ENCODE measurements around the gene RPS15. TPM values are rescaled to one million over a fixed set of nuclear protein-coding genes. Genes with fewer than 3 reads are reported as not detected.
A peak's percentile ranks its signal among the peaks of the same experiment; 100 is the strongest.

RPS15 gene
- 1,000 to 10,000 TPM in 4 of 12 donors, 100 to 1,000 TPM in 7, not detected in 1; 661 to 1,382 (median 915) TPM for polyA plus RNA-seq (ENCODE audit: insufficient read length in 12 of 12)
- long read RNA-seq, donor 1, transcript RPS15-209 (4 exons, 510 nt), result major isoform, 972 of 1,153 reads
- long read RNA-seq, donor 1, transcript RPS15-210 (3 exons, 873 nt), result minor isoform, 49 of 1,153 reads
- long read RNA-seq, donor 1, transcript RPS15-203 (3 exons, 570 nt), result minor isoform, 12 of 1,153 reads
- long read RNA-seq, donor 1, transcript RPS15-201 (4 exons, 534 nt), result minor isoform, 42 of 1,153 reads
- long read RNA-seq, donor 1, partial matches to known transcripts, result 14 of 1,153 reads
- long read RNA-seq, donor 1, other reads (novel, unspliced or antisense), result 58 of 1,153 reads
- long read RNA-seq, donor 2, transcript RPS15-203 (3 exons, 570 nt), result minor isoform, 41 of 900 reads
- long read RNA-seq, donor 2, transcript RPS15-201 (4 exons, 534 nt), result minor isoform, 23 of 900 reads
- long read RNA-seq, donor 2, transcript RPS15-209 (4 exons, 510 nt), result major isoform, 727 of 900 reads
- long read RNA-seq, donor 2, transcript RPS15-210 (3 exons, 873 nt), result minor isoform, 36 of 900 reads
- long read RNA-seq, donor 2, partial matches to known transcripts, result 26 of 900 reads
- long read RNA-seq, donor 2, other reads (novel, unspliced or antisense), result 40 of 900 reads
- long read RNA-seq, donor 3, transcript RPS15-209 (4 exons, 510 nt), result major isoform, 451 of 536 reads
- long read RNA-seq, donor 3, transcript RPS15-201 (4 exons, 534 nt), result minor isoform, 15 of 536 reads
- long read RNA-seq, donor 3, transcript RPS15-203 (3 exons, 570 nt), result minor isoform, 9 of 536 reads
- long read RNA-seq, donor 3, transcript RPS15-210 (3 exons, 873 nt), result minor isoform, 20 of 536 reads
- long read RNA-seq, donor 3, partial matches to known transcripts, result 11 of 536 reads
- long read RNA-seq, donor 3, other reads (novel, unspliced or antisense), result 25 of 536 reads
- long read RNA-seq, donor 4, transcript RPS15-210 (3 exons, 873 nt), result minor isoform, 28 of 499 reads
- long read RNA-seq, donor 4, transcript RPS15-209 (4 exons, 510 nt), result major isoform, 419 of 499 reads
- long read RNA-seq, donor 4, transcript RPS15-201 (4 exons, 534 nt), result minor isoform, 20 of 499 reads
- long read RNA-seq, donor 4, transcript RPS15-203 (3 exons, 570 nt), result minor isoform, 10 of 499 reads
- long read RNA-seq, donor 4, partial matches to known transcripts, result 8 of 499 reads
- long read RNA-seq, donor 4, other reads (novel, unspliced or antisense), result 6 of 499 reads
- long read RNA-seq, donor 5, transcript RPS15-203 (3 exons, 570 nt), result minor isoform, 20 of 1,031 reads
- long read RNA-seq, donor 5, transcript RPS15-210 (3 exons, 873 nt), result minor isoform, 74 of 1,031 reads
- long read RNA-seq, donor 5, transcript RPS15-201 (4 exons, 534 nt), result minor isoform, 15 of 1,031 reads
- long read RNA-seq, donor 5, transcript RPS15-209 (4 exons, 510 nt), result major isoform, 813 of 1,031 reads
- long read RNA-seq, donor 5, partial matches to known transcripts, result 17 of 1,031 reads
- long read RNA-seq, donor 5, other reads (novel, unspliced or antisense), result 82 of 1,031 reads
- long read RNA-seq, donor 6, transcript RPS15-209 (4 exons, 510 nt), result major isoform, 440 of 544 reads
- long read RNA-seq, donor 6, transcript RPS15-203 (3 exons, 570 nt), result minor isoform, 13 of 544 reads
- long read RNA-seq, donor 6, transcript RPS15-201 (4 exons, 534 nt), result minor isoform, 21 of 544 reads
- long read RNA-seq, donor 6, transcript RPS15-210 (3 exons, 873 nt), result minor isoform, 33 of 544 reads
- long read RNA-seq, donor 6, partial matches to known transcripts, result 19 of 544 reads
- long read RNA-seq, donor 6, other reads (novel, unspliced or antisense), result 16 of 544 reads
- long read RNA-seq, donor 7, transcript RPS15-210 (3 exons, 873 nt), result minor isoform, 21 of 538 reads
- long read RNA-seq, donor 7, transcript RPS15-203 (3 exons, 570 nt), result minor isoform, 7 of 538 reads
- long read RNA-seq, donor 7, transcript RPS15-209 (4 exons, 510 nt), result major isoform, 473 of 538 reads
- long read RNA-seq, donor 7, transcript RPS15-201 (4 exons, 534 nt), result minor isoform, 13 of 538 reads
- long read RNA-seq, donor 7, partial matches to known transcripts, result 5 of 538 reads
- long read RNA-seq, donor 7, other reads (novel, unspliced or antisense), result 17 of 538 reads
- long read RNA-seq, donor 8, transcript RPS15-210 (3 exons, 873 nt), result minor isoform, 52 of 1,099 reads
- long read RNA-seq, donor 8, transcript RPS15-209 (4 exons, 510 nt), result major isoform, 890 of 1,099 reads
- long read RNA-seq, donor 8, transcript RPS15-203 (3 exons, 570 nt), result minor isoform, 12 of 1,099 reads
- long read RNA-seq, donor 8, transcript RPS15-201 (4 exons, 534 nt), result minor isoform, 33 of 1,099 reads
- long read RNA-seq, donor 8, partial matches to known transcripts, result 7 of 1,099 reads
- long read RNA-seq, donor 8, other reads (novel, unspliced or antisense), result 95 of 1,099 reads
- long read RNA-seq, donor 9, transcript RPS15-201 (4 exons, 534 nt), result minor isoform, 42 of 634 reads
- long read RNA-seq, donor 9, transcript RPS15-209 (4 exons, 510 nt), result major isoform, 520 of 634 reads
- long read RNA-seq, donor 9, transcript RPS15-203 (3 exons, 570 nt), result minor isoform, 6 of 634 reads
- long read RNA-seq, donor 9, transcript RPS15-210 (3 exons, 873 nt), result minor isoform, 19 of 634 reads
- long read RNA-seq, donor 9, partial matches to known transcripts, result 9 of 634 reads
- long read RNA-seq, donor 9, other reads (novel, unspliced or antisense), result 31 of 634 reads
- long read RNA-seq, donor 10, transcript RPS15-210 (3 exons, 873 nt), result minor isoform, 26 of 957 reads
- long read RNA-seq, donor 10, transcript RPS15-201 (4 exons, 534 nt), result minor isoform, 26 of 957 reads
- long read RNA-seq, donor 10, transcript RPS15-203 (3 exons, 570 nt), result minor isoform, 16 of 957 reads
- long read RNA-seq, donor 10, transcript RPS15-209 (4 exons, 510 nt), result major isoform, 826 of 957 reads
- long read RNA-seq, donor 10, partial matches to known transcripts, result 8 of 957 reads
- long read RNA-seq, donor 10, other reads (novel, unspliced or antisense), result 48 of 957 reads
- long read RNA-seq, donor 11, transcript RPS15-203 (3 exons, 570 nt), result minor isoform, 72 of 1,352 reads
- long read RNA-seq, donor 11, transcript RPS15-201 (4 exons, 534 nt), result minor isoform, 33 of 1,352 reads
- long read RNA-seq, donor 11, transcript RPS15-209 (4 exons, 510 nt), result major isoform, 1,089 of 1,352 reads
- long read RNA-seq, donor 11, transcript RPS15-210 (3 exons, 873 nt), result minor isoform, 38 of 1,352 reads
- long read RNA-seq, donor 11, partial matches to known transcripts, result 22 of 1,352 reads
- long read RNA-seq, donor 11, other reads (novel, unspliced or antisense), result 86 of 1,352 reads

- peak; percentile 98 for DNase-seq
These were observed at the start of gene RPS15 for GRCh38 chr19:1438035-1438932. Gene RPS15 (plus strand): TSS chr19:1438396. CDS start chr19:1438426, 30 bp downstream.

DNA sequence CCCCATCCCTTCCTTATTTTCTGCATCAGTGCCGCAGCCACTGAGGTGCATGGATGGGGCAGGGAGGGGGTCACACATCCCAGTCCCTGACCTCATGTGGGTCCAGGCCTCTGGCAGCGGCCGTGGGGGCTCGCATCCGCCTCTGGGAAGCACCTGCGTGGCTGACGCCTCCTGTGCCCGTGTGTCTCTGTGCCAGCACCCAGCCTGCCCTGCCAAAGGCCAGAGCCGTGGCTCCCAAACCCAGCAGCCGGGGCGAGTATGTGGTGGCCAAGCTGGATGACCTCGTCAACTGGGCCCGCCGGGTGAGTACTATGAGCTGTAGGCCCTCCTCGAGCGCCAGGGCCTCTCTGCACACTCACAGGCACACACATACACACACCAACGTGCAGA is 49.6 kb upstream of the RPS15 start:
- DNase-seq, result no peak

DNA sequence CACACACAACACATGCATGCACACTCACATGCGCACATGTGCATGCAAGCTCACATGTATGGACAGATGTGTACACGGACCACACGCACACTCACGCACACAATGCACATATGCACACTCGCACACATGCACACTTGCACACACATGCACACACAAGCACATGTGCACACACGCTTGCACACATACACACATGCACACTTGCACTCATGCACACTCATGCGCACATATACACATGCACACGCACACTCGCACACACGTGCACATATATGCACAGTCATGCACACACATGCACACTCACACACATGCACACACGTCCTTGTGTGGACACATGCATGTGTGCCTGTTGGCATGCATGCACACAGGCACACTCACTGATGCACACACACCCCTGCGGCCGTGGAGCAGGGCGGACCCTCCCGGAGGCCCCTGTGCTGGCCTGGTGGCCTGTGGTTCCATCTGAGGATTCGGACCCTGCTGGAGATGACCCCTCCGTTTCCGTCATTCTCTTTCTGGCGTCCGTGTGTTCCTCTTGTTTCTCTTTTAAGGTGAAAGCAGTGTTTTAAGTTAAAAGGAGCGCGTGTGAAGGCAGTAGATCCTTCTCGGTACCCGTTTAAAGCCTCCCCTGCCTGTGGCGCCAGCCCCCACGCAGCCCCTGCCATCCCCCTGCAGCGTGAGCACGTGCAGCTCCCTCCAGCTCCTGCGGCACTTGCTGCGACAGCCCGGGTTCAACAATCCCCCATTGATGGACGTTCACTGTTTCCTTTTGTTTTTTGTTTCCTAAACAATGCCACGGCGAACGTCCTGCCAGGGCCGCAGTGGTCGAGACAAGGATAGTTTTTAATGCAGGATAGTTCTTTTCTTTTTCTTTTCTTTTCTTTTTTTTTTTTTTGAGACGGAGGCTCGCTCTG is 48.9 kb upstream of the RPS15 start:
- DNase-seq, result no peak

- no peak for DNase-seq
These were observed 47.2 kb upstream of the RPS15 start for GRCh38 chr19:1390890-1391423.

DNA sequence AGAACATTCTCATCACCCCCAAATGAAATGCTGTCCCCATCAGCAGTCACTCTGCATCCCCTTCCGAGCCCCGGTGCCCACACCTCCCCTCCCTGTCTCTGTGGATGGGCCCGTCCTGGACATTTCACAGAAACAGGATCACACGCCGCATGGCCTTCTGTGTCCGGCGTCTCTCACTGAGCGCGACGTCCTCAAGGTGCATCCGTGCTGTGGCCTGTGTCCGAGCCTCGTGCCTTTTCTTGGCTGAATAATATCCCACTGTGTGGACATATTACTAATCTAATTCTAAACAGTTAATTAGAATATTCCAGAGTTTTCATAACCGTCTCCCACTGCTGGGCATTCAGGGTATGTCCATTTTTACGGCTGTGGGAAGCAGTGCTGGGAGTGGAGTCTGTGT is 45.8 kb upstream of the RPS15 start:
- DNase-seq, result no peak

- DNase-seq, result no peak
These were observed 45.2 kb upstream of the RPS15 start for GRCh38 chr19:1392939-1393530.

GRCh38 chr19:1393841-1394240 is 44.4 kb upstream of the RPS15 start:
- DNase-seq, result no peak

GRCh38 chr19:1394252-1395193 is 43.7 kb upstream of the RPS15 start:
- no peak for DNase-seq

- DNase-seq, result no peak
These were observed 42.8 kb upstream of the RPS15 start for GRCh38 chr19:1395194-1396018.

DNA sequence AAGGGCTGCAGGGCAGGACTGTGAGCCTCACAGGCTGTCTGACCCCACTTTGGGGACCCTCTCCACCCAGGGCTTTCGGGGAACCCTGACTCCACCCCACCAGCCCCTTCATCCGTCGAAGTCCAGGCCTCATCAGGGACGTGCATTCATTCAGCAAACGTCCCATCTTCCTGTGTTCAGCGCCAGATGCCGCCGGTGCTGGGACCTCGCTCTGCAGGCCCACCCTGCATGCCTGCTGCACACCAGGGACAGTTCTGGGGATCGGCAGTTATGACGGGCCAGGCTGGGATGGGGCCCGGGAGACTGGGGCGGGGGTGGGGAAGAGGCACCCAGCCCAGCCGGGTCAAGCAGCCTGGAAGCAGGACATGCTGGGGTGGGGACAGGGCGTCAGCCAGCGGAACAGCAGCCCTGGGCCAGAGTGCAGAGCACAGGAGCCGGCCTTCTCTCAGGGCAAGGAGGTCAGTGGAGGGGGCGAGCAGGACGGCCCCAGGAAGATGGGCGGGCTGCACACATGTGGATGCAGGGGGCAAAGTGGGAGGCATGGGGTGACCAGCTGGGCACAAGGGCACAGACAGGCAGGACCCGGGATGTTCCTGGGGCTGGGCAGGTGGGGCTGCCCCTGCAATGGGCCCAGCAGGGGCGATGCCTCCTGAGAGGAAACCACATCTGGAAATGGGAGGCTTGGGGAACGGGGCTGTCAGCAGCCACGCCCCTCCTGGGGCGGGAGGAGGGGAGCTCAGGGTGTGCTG is 42.0 kb upstream of the RPS15 start:
- no peak for DNase-seq

Data from muscle of arm (tissue), 14 donors.